PC-3 (cell line): ENCODE measurements around the gene NYAP1. TPM values are rescaled to one million over a fixed set of nuclear protein-coding genes. Genes with fewer than 3 reads are reported as not detected.

ENCODE experiments used
- ATAC-seq: fragments of 200-7000 bp; cut with Tn5 transposase; 2 replicates; pipeline ENCODE4 v1.9.1; 2020; ENCODE audit warnings: mild to moderate bottlenecking, moderate library complexity
- BruUV-seq: library from RNA; stranded (reverse); fragments of 400-500 nt; replicated peaks from 2 replicates; lab custom pipeline; 2021; lab: Mats Ljungman, UMichigan
- CTCF ChIA-PET: fragments of 300-600 bp; sonication (Branson Sonifier 250); formaldehyde crosslinking; loops from one replicate; lab custom pipeline; 2022; ENCODE audit warnings: antibody characterized with exemption; lab: Charles Lee
- POLR2A ChIA-PET: fragments of 300-600 bp; sonication (Branson Sonifier 250); formaldehyde crosslinking; loops from one replicate; lab custom pipeline; 2022; ENCODE audit warnings: antibody characterized with exemption; ENCODE audit not compliant: unreplicated experiment; lab: Charles Lee
- DNase-seq: peaks from one replicate; pipeline ENCODE4 v3.0.0-alpha.2; 2015
- H2AFZ ChIP-seq: fragments of 300-600 bp; sonication (generic); 2 replicates; pipeline ENCODE4 v1.6.0; 2016; ENCODE audit warnings: antibody characterized with exemption, low read length
- H3F3A ChIP-seq: fragments of 300-600 bp; sonication (generic); one replicate; pipeline ENCODE4 v1.6.0; 2017; ENCODE audit warnings: antibody characterized with exemption, low read length, control low read depth, mild to moderate bottlenecking; ENCODE audit not compliant: unreplicated experiment
- H3K27ac ChIP-seq: fragments of 300-600 bp; sonication (generic); 2 replicates; pipeline ENCODE4 v1.5.1; 2016; ENCODE audit warnings: mild to moderate bottlenecking, low read length
- H3K27me3 ChIP-seq: fragments of 300-600 bp; sonication (generic); 2 replicates; pipeline ENCODE4 v1.6.1; 2016; ENCODE audit warnings: low read length, mixed read lengths
- H3K36me3 ChIP-seq: fragments of 300-600 bp; sonication (generic); 2 replicates; pipeline ENCODE4 v1.6.1; 2016; ENCODE audit warnings: low read depth, mixed run types, low read length, mixed read lengths
- H3K4me1 ChIP-seq: fragments of 300-600 bp; sonication (generic); 2 replicates; pipeline ENCODE4 v1.5.1; 2016; ENCODE audit warnings: low read length; ENCODE audit not compliant: insufficient read depth
- H3K4me2 ChIP-seq: fragments of 300-600 bp; sonication (generic); 2 replicates; pipeline ENCODE4 v1.6.0; 2016; ENCODE audit warnings: low read length
- H3K4me3 ChIP-seq: fragments of 300-600 bp; sonication (generic); 2 replicates; pipeline ENCODE4 v1.5.1; 2016; ENCODE audit warnings: mild to moderate bottlenecking, low read length, mixed read lengths
- H3K79me2 ChIP-seq: fragments of 300-600 bp; sonication (generic); 2 replicates; pipeline ENCODE4 v1.6.1; 2017; ENCODE audit warnings: low read length, mixed read lengths
- H3K9ac ChIP-seq: fragments of 300-600 bp; sonication (generic); 2 replicates; pipeline ENCODE4 v1.6.0; 2016; ENCODE audit warnings: mild to moderate bottlenecking, low read length
- H3K9me2 ChIP-seq: fragments of 300-600 bp; sonication (generic); replicated peaks from 2 replicates; pipeline ENCODE4 v1.6.1; 2016; ENCODE audit warnings: mixed run types, low read length, mixed read lengths
- H3K9me3 ChIP-seq: fragments of 300-600 bp; sonication (generic); 2 replicates; pipeline ENCODE4 v1.6.1; 2016; ENCODE audit warnings: low read length, mixed read lengths
- H4K20me1 ChIP-seq: fragments of 300-600 bp; sonication (generic); 2 replicates; pipeline ENCODE4 v1.6.1; 2016; ENCODE audit warnings: low read length, mixed read lengths
- EZH2 ChIP-seq: fragments of 300-600 bp; sonication (generic); IDR thresholded peaks from one replicate; pipeline ENCODE4 v1.6.1; 2017; ENCODE audit warnings: antibody characterized with exemption, mild to moderate bottlenecking, low read length; ENCODE audit not compliant: unreplicated experiment
- EZH2phosphoT487 ChIP-seq: fragments of 300-600 bp; sonication (generic); IDR thresholded peaks from 2 replicates; pipeline ENCODE4 v1.6.1; 2018; ENCODE audit warnings: mild to moderate bottlenecking, antibody characterized with exemption, low read length, borderline replicate concordance
- intact Hi-C: fragments of 100-400 bp; cut with micrococcal nuclease; formaldehyde crosslinking; loops from 2 replicates; pipeline ENCODE4 v1.9.0; 2023
- total RNA-seq: library from RNA; depleted of rRNA; stranded (reverse); fragments of >200 nt; gene quantifications from 2 replicates; pipeline ENCODE4 v1.2.3, GENCODE V29; 2014
- TF ChIP-seq, protein P1 (sequence below): fragments of 300-600 bp; sonication (generic); conservative IDR thresholded peaks from 2 replicates; pipeline ENCODE4 v1.5.1; 2017; ENCODE audit warnings: antibody characterized with exemption, low read depth, mild to moderate bottlenecking, low read length

The NYAP1 gene
- total RNA-seq, 1 experiment from 2014 or later: 1.9 TPM

GRCh38 chr7:100464210-100464660 is 19.5 kb upstream of the NYAP1 start, which contains the start of gene SPACDR:
Gene SPACDR (minus strand): TSS chr7:100464260. CDS start chr7:100464025, 235 bp downstream.
- BruUV-seq: no TSS peak
- H3F3A ChIP-seq: no peaks in the 10 kb centered on the region
- H3K27me3 ChIP-seq: no peaks in the 10 kb centered on the region
- no peak within 1 kb of the TSS for H3K4me3 ChIP-seq
- intact Hi-C loops: loop anchor here (10.0 kb wide), 1 partner anchor 391 kb away; the partner anchor contains the start of gene SLC12A9
- POLR2A ChIA-PET: no interaction called here
- TF ChIP-seq, protein P1, sequence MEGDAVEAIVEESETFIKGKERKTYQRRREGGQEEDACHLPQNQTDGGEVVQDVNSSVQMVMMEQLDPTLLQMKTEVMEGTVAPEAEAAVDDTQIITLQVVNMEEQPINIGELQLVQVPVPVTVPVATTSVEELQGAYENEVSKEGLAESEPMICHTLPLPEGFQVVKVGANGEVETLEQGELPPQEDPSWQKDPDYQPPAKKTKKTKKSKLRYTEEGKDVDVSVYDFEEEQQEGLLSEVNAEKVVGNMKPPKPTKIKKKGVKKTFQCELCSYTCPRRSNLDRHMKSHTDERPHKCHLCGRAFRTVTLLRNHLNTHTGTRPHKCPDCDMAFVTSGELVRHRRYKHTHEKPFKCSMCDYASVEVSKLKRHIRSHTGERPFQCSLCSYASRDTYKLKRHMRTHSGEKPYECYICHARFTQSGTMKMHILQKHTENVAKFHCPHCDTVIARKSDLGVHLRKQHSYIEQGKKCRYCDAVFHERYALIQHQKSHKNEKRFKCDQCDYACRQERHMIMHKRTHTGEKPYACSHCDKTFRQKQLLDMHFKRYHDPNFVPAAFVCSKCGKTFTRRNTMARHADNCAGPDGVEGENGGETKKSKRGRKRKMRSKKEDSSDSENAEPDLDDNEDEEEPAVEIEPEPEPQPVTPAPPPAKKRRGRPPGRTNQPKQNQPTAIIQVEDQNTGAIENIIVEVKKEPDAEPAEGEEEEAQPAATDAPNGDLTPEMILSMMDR: no peak
- TF ChIP-seq EZH2 (no peak), EZH2phosphoT487 (no peak)
- no peaks in the 10 kb centered on the region for H4K20me1 ChIP-seq
- ATAC-seq (no peak), DNase-seq (no peak)
- H3K9me3 ChIP-seq: no peaks in the 10 kb centered on the region
- H2AFZ ChIP-seq: no peak within 1 kb of the TSS
- H3K27ac ChIP-seq: no peak within 1 kb of the TSS
- H3K4me1 ChIP-seq: no peaks in the 10 kb centered on the region
- H3K36me3 ChIP-seq: no peaks in the 10 kb centered on the region
- no peaks in the 10 kb centered on the region for H3K79me2 ChIP-seq
- H3K4me2 ChIP-seq: no peak within 1 kb of the TSS
- no peak within 1 kb of the TSS for H3K9ac ChIP-seq
- CTCF ChIA-PET: no interaction called here
- no peaks in the 10 kb centered on the region for H3K9me2 ChIP-seq

- H3K27me3 ChIP-seq: no peaks in the 10 kb centered on the region
- CTCF ChIA-PET: interaction anchor here (1.1 kb wide), 1 partner anchor 32 kb away, joined by 3 read pairs; no protein-coding TSS in a partner anchor
- BruUV-seq: no TSS peak
- no peak overlapping the region for H3K4me3 ChIP-seq
- no peak overlapping the region for H2AFZ ChIP-seq
- H3K4me1 ChIP-seq: no peaks in the 10 kb centered on the region
- ATAC-seq (no peak), DNase-seq (no peak)
- H3K9me3 ChIP-seq: no peaks in the 10 kb centered on the region
- no peaks in the 10 kb centered on the region for H3K79me2 ChIP-seq
- H4K20me1 ChIP-seq: no peaks in the 10 kb centered on the region
- no peaks in the 10 kb centered on the region for H3F3A ChIP-seq
- H3K27ac ChIP-seq: no peak overlapping the region
- H3K9me2 ChIP-seq: no peaks in the 10 kb centered on the region
- no peak overlapping the region for H3K4me2 ChIP-seq
- POLR2A ChIA-PET: no interaction called here
- no peak overlapping the region for H3K9ac ChIP-seq
- no peaks in the 10 kb centered on the region for H3K36me3 ChIP-seq
- intact Hi-C loops: loop anchor here (10.0 kb wide), 1 partner anchor 390 kb away; the partner anchor contains the start of gene SLC12A9
- TF ChIP-seq EZH2phosphoT487 (no peak), EZH2 (no peak)
- TF ChIP-seq, protein P1: no peak
Measured at GRCh38 chr7:100464791-100465190, 18.9 kb upstream of the NYAP1 start.

DNA sequence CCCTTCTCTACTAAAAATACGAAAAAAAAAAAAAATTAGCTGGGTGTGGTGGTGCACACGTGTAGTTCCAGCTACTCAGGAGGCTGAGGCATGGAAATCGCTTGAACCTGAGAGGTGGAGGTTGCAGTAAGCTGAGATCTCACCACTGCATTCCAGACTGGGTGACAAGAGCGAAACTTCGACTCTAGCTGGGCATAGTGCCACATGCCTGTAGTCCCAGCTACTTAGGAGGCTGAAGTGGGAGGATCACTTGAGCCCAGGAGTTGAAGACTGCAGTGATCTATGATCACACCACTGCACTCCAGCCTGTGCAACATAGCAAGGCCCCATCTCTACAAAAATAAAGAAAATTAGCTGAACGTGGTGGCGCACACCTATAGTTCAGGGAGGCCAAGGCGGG is 18.4 kb upstream of the NYAP1 start:
- Histone ChIP-seq H3K27ac (no peak overlapping the region), H3K79me2 (no peaks in the 10 kb centered on the region), H3K36me3 (no peaks in the 10 kb centered on the region), H3K9ac (no peak overlapping the region), H3K9me3 (no peaks in the 10 kb centered on the region), H3K9me2 (no peaks in the 10 kb centered on the region), H3K4me3 (no peak overlapping the region), H4K20me1 (no peaks in the 10 kb centered on the region), H3K27me3 (no peaks in the 10 kb centered on the region), H3F3A (no peaks in the 10 kb centered on the region), H3K4me2 (no peak overlapping the region), H3K4me1 (no peaks in the 10 kb centered on the region), H2AFZ (no peak overlapping the region)
- no TSS peak for BruUV-seq
- ATAC-seq (no peak), DNase-seq (peak; percentile 13)
- intact Hi-C loops: loop anchor here (10.0 kb wide), 1 partner anchor 390 kb away; the partner anchor contains the start of gene SLC12A9
- CTCF ChIA-PET: interaction anchor here (0.5 to 1.1 kb wide), 10 partner anchors 17 to 940 kb away, joined by 3 to 14 read pairs (median 5); partner anchors contain the start of genes FBXO24 and LRCH4
- POLR2A ChIA-PET: interaction anchor here (0.6 kb wide), 1 partner anchor 211 kb away, joined by 4 read pairs; no protein-coding TSS in a partner anchor
- TF ChIP-seq, protein P1: no peak
- TF ChIP-seq EZH2 (no peak), EZH2phosphoT487 (no peak)
